GF-D8 (cell line): ENCODE data around the gene SFMBT2.
"Not testable (repeated sequence)": the region's sequence is repeated elsewhere in the genome, so short reads cannot be mapped to it uniquely, and the experiment has no call there.

ENCODE experiments used
- DNase-seq: peaks from one replicate; lab custom pipeline; 2025; lab: John Stamatoyannopoulos, UW

The SFMBT2 gene

GRCh38 chr10:7184660-7185366, 226.0 kb downstream of the SFMBT2 start:
- DNase-seq: peak; percentile 89

- not testable (repeated sequence) for DNase-seq
Measured at GRCh38 chr10:7184116-7184515, 226.7 kb downstream of the SFMBT2 start.

DNA sequence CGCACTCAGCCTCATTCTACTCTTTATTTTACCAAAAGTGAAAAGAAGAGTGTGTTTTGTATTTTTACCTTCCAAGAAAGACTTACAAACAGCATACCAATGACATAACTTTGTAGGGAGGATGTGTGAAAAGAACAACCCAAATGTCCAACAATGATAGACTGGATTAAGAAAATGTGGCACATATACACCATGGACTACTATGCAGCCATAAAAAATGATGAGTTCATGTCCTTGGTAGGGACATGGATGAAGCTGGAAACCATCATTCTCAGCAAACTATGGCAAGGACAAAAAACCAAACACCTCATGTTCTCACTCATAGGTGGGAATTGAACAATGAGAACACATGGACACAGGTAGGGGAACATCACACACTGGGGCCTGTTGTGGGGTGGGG, 228.5 kb downstream of the SFMBT2 start:
- not testable (repeated sequence) for DNase-seq

GRCh38 chr10:7181420-7181819, 229.4 kb downstream of the SFMBT2 start:
- no peak for DNase-seq

- no peak for DNase-seq
Measured at GRCh38 chr10:7179536-7179935, 231.3 kb downstream of the SFMBT2 start.

DNA sequence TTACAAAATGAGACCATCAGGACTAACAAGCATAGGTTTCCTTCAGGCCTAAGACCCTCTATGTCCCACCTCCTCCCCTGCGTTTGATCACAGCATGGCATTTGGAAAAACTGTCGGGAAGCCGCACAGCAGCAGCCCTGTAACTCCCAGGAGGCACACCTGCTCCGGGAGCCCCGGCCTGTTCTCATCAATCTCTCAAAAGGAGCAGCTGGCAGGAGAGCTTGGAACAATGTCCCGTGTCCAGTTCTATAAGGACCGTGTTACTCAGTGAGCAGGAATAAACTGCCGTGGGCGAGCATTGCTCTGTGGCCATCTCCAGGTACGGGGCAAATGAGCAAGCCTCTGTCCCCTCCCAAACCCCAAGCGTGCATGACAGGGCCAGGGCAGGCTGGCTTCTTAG, 236.9 kb downstream of the SFMBT2 start:
- DNase-seq: no peak

GRCh38 chr10:7171825-7172224, 239.0 kb downstream of the SFMBT2 start:
- DNase-seq: no peak

- DNase-seq: no peak
Measured at GRCh38 chr10:7170626-7171322, 240.1 kb downstream of the SFMBT2 start.

GRCh38 chr10:7168414-7168813, 242.4 kb downstream of the SFMBT2 start:
- no peak for DNase-seq

- no peak for DNase-seq
Measured at GRCh38 chr10:7165500-7166177, 245.2 kb downstream of the SFMBT2 start.

DNA sequence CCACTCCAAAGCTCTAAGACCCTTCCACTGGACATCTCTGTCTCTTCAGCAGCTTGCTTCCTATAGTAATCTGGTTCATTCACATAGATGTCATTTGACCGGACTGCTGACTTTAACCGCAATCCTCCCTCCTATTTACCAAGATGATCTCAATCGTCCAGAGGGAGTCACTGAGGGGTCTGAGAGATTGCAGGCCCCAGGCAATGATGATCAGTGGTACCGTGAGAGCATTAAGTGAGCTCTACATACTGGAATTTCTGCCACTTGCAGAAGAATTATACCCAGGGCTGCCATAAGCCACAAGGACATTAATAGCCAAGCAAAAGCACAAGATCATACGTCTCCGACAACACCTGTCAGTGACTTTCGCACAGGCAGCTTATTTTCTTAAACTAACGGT, 245.9 kb downstream of the SFMBT2 start:
- no peak for DNase-seq

GRCh38 chr10:7162331-7162730, 248.5 kb downstream of the SFMBT2 start:
- DNase-seq: no peak

DNA sequence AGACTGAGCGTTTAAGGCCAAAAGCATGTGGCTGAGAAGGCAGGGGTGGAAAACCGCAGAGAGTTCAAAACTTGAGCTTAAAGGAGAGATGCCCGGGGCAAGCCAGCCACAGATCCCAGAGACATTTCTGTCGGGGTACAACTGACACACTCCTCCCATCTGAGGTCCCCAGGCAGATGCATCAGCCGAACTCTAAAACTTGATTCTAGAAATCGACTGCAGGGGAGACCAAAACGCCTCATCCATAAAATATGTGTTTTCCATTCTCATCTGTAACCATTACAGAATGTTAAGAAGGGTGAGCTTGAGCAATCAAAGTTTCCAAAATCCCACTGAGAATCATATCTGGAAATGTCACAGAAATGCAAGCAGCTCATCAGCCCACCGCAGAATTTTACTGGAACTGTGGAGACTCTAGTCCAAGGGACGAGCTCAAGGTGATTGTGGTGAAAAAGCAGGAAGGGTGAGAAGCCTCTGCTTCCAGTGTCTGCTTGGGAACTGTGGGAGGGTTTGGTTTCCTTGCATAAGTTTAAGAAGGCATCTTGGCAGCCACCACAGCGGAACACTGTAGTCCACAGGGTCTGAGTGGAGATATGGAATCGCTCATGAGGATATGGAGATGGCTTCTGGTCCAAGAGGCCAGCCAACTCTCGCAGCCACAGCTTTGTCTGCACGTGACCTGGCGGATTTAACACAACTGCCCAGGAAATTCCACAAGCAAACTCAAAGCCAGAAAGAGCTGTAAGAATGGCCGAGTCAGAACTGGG, 249.2 kb downstream of the SFMBT2 start:
- DNase-seq: no peak

GRCh38 chr10:7159928-7160327, 250.9 kb downstream of the SFMBT2 start:
- no peak for DNase-seq

DNA sequence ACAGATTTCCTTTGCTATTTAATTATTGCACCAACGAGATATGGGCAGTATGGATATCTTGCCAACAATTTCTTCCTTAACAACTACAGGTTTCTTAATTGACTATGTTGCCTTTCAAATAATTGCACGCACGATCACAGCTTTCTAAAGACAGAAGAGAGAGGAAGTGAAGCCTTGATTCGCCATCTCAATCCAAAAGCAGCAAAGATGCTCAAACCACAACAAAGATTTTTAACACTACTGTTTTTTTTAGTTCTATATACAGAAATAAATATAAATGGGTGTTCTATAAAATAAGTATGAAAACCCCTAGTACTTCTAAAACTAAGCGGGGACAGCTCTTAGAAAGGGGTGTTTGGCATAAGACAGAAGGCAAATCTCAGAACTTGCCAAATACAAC, 251.3 kb downstream of the SFMBT2 start:
- DNase-seq: no peak

DNA sequence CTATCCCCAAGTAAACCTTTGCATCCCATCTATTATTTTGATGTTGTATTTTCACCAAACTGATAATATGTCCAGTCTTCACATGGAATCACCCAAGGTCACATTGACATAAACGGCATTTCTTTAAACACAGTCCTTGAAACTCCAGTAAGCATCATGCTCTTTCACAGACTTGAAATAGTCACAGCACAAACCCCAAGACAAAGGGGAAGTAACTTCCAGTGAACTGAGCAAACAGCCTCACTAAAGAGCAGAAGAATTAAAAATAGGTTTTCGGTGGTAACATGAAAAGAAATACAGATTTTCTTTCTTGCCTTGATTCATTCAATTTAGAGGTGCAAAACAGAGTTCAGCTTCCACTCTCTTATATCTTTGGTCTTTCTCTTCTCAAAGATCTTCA, 253.7 kb downstream of the SFMBT2 start:
- DNase-seq: no peak

GRCh38 chr10:7153750-7154149, 257.1 kb downstream of the SFMBT2 start:
- no peak for DNase-seq

- DNase-seq: no peak
Measured at GRCh38 chr10:7152982-7153381, 257.9 kb downstream of the SFMBT2 start.

GRCh38 chr10:7152341-7152740, 258.5 kb downstream of the SFMBT2 start:
- no peak for DNase-seq

GRCh38 chr10:7151538-7151937, 259.3 kb downstream of the SFMBT2 start:
- no peak for DNase-seq

- DNase-seq: no peak
Measured at GRCh38 chr10:7150349-7150748, 260.5 kb downstream of the SFMBT2 start.

- DNase-seq: no peak
Measured at GRCh38 chr10:7146189-7146588, 264.6 kb downstream of the SFMBT2 start.
